Esophagus squamous epithelium (tissue), 5 donors: Measurements from ENCODE around the gene CA7. TPM values are rescaled to one million over a fixed set of nuclear protein-coding genes. Genes with fewer than 3 reads are reported as not detected.

Experiments
- DNase-seq: peaks from one replicate; lab custom pipeline; 2025; lab: John Stamatoyannopoulos, UW
- H3K27ac ChIP-seq, 4 donors: fragments of 200-600 bp; sonication (generic); one replicate each; pipeline ENCODE4 v1.5.1; 2016 to 2019; ENCODE audit warnings: mild to moderate bottlenecking in 1 of 4
- H3K27me3 ChIP-seq, 4 donors: fragments of 200-600 bp; sonication (generic); 1 replicate in 3 of 4; 2 replicates in 1 of 4; pipeline versions ENCODE4 v1.5.1 to v1.6.0; 2017 to 2021; ENCODE audit warnings: antibody characterized with exemption in 1 of 4
- H3K36me3 ChIP-seq, 3 donors: fragments of 200-600 bp; sonication (generic); one replicate each; pipeline ENCODE4 v1.5.1; 2016 to 2019
- H3K4me1 ChIP-seq, 3 donors: fragments of 200-600 bp; sonication (generic); one replicate each; pipeline ENCODE4 v1.5.1; 2017 to 2019
- H3K4me3 ChIP-seq, 4 donors: fragments of 200-600 bp; sonication (generic); 1 replicate in 3 of 4; 2 replicates in 1 of 4; pipeline ENCODE4 v1.5.1; 2016 to 2019; ENCODE audit warnings: mild to moderate bottlenecking in 2 of 4, moderate library complexity in 1 of 4
- H3K9me3 ChIP-seq, 3 donors: fragments of 200-600 bp; sonication (generic); one replicate each; pipeline ENCODE4 v1.5.1; 2016 to 2019
- CTCF ChIP-seq, 6 experiments: fragments of 450-650 bp in 4 of 6; fragments of 200-600 bp in 2 of 6; sonication (generic) in 2 of 6; IDR thresholded peaks; one replicate each; pipeline ENCODE4 v1.5.1; 2016 to 2019; ENCODE audit warnings: antibody characterized with exemption in 6 of 6, mild to moderate bottlenecking in 4 of 6, moderate library complexity in 4 of 6
- POLR2A ChIP-seq, 4 donors: fragments of 450-650 bp; IDR thresholded peaks; one replicate each; pipeline ENCODE4 v1.6.1; 2017; ENCODE audit warnings: antibody characterized with exemption in 4 of 4, mild to moderate bottlenecking in 4 of 4, moderate library complexity in 3 of 4
- WGBS, 2 donors: methylation state at CpG; one replicate each; pipeline ENCODE4 v1.1.5; 2018; 5-methylcytosine and 5-hydroxymethylcytosine counted together
- intact Hi-C: fragments of 100-400 bp; cut with DNase I; formaldehyde crosslinking; loops from one replicate; pipeline ENCODE4 v1.15.0; 2022
- total RNA-seq, 4 donors: library from RNA; depleted of rRNA; stranded (reverse); fragments of >200 nt; gene quantifications; one replicate each; pipeline ENCODE4 v1.1.0, GENCODE V29; 2016
- donor health status: DM: yes; HTN: yes; CAD: no.

Gene CA7
- not detected for total RNA-seq

GRCh38 chr16:66844342-66845079 lies at the start of gene CA7:
CA7 (plus strand) TSS chr16:66844414; CDS start chr16:66844488, 74 bp downstream.
- DNase-seq = no peak
- no peak for TF ChIP-seq POLR2A (IDR thresholded peaks at IDR 0.05)
- TF ChIP-seq CTCF (IDR thresholded peaks at IDR 0.05) = no peak
- no peak within 1 kb of the TSS for H3K27ac ChIP-seq
- peaks cover 12 to 17% (median 13%) of the 10 kb centered on the region in 3 donors for H3K4me1 ChIP-seq
- no CpG with 5 or more reads among the region's 79 CpGs for WGBS, 2 donors
- intact Hi-C loops = no loop called here
- no peaks in the 10 kb centered on the region for H3K9me3 ChIP-seq
- peaks cover 12 to 62% (median 13%) of the 10 kb centered on the region in 4 donors for H3K27me3 ChIP-seq
- H3K36me3 ChIP-seq = no peaks in the 10 kb centered on the region
- H3K4me3 ChIP-seq = peak within 1 kb of the TSS; percentile 19 to 66 (median 38)

GRCh38 chr16:66798161-66798560 lies 46.1 kb upstream of the CA7 start:
- Histone ChIP-seq H3K36me3 (peaks cover 0 to 25% (median 0%) of the 10 kb centered on the region in 3 donors), H3K4me1 (no peaks in the 10 kb centered on the region), H3K27ac (no peak overlapping the region), H3K27me3 (no peaks in the 10 kb centered on the region), H3K9me3 (no peaks in the 10 kb centered on the region), H3K4me3 (no peak overlapping the region)
- DNase-seq = no peak
- 52 to 84% methylated on average over 2 of the region's 2 CpGs for WGBS, 2 donors
- intact Hi-C loops = no loop called here
- TF ChIP-seq POLR2A (IDR thresholded peaks at IDR 0.05) (no peak), CTCF (IDR thresholded peaks at IDR 0.05) (no peak)

GRCh38 chr16:66800856-66801255 lies 43.4 kb upstream of the CA7 start:
- H3K4me3 ChIP-seq = no peak overlapping the region
- intact Hi-C loops = no loop called here
- no peak for TF ChIP-seq CTCF (IDR thresholded peaks at IDR 0.05)
- no peak for TF ChIP-seq POLR2A (IDR thresholded peaks at IDR 0.05)
- no peaks in the 10 kb centered on the region for H3K4me1 ChIP-seq
- no peak overlapping the region for H3K27ac ChIP-seq
- 95 to 97% methylated on average over 6 of the region's 19 CpGs for WGBS, 2 donors
- no peak for DNase-seq
- no peaks in the 10 kb centered on the region for H3K27me3 ChIP-seq
- H3K36me3 ChIP-seq = peaks cover 5 to 52% (median 18%) of the 10 kb centered on the region in 3 donors
- no peaks in the 10 kb centered on the region for H3K9me3 ChIP-seq

GRCh38 chr16:66801320-66802105 lies 42.7 kb upstream of the CA7 start, which contains the start of gene TERB1:
TERB1 (minus strand) TSS chr16:66801584; CDS start chr16:66796798, 4,786 bp downstream.
- TF ChIP-seq POLR2A (IDR thresholded peaks at IDR 0.05) (no peak), CTCF (IDR thresholded peaks at IDR 0.05) (no peak)
- H3K4me3 ChIP-seq = no peak within 1 kb of the TSS
- H3K27me3 ChIP-seq = no peaks in the 10 kb centered on the region
- 94 to 95% methylated on average over 14 to 18 of the region's 56 CpGs for WGBS, 2 donors
- no peak within 1 kb of the TSS for H3K27ac ChIP-seq
- H3K4me1 ChIP-seq = no peaks in the 10 kb centered on the region
- intact Hi-C loops = no loop called here
- no peak for DNase-seq
- H3K9me3 ChIP-seq = no peaks in the 10 kb centered on the region
- H3K36me3 ChIP-seq = peaks cover 5 to 59% (median 22%) of the 10 kb centered on the region in 3 donors

GRCh38 chr16:66802159-66802558 lies 42.1 kb upstream of the CA7 start:
- peaks cover 5 to 65% (median 26%) of the 10 kb centered on the region in 3 donors for H3K36me3 ChIP-seq
- TF ChIP-seq CTCF (IDR thresholded peaks at IDR 0.05) = no peak
- no peaks in the 10 kb centered on the region for H3K27me3 ChIP-seq

More at GRCh38 chr16:66802159-66802558, 42.1 kb upstream of the CA7 start:
- no peak for DNase-seq
- 90 to 91% methylated on average over 5 of the region's 5 CpGs for WGBS, 2 donors
- Histone ChIP-seq H3K4me3 (no peak overlapping the region), H3K4me1 (no peaks in the 10 kb centered on the region), H3K9me3 (no peaks in the 10 kb centered on the region), H3K27ac (no peak overlapping the region)
- intact Hi-C loops = no loop called here
